Natural killer cell (primary cell): ENCODE data around the gene ANXA1. TPM values are rescaled to one million over a fixed set of nuclear protein-coding genes. Genes with fewer than 3 reads are reported as not detected.
A peak's percentile ranks its signal among the peaks of the same experiment; 100 is the strongest.

ENCODE experiments used
- ATAC-seq, 3 donors: fragments of 150-1000 bp in 2 of 3; fragments of 200-7000 bp in 1 of 3; cut with Tn5 transposase; 1 replicate in 1 of 3; 2 replicates in 2 of 3; pipeline ENCODE4 v1.10.0; 2021; ENCODE audit warnings: mild to moderate bottlenecking in 2 of 3, moderate library complexity in 2 of 3
- DNase-seq, 2 donors: peaks; one replicate each; pipeline versions ENCODE4 v3.0.0 to v3.0.0-alpha.2; 2013 to 2021; ENCODE audit warnings: mixed read lengths in 1 of 2
- H3K27ac ChIP-seq: one replicate; pipeline ENCODE4 v1.5.1; 2013; ENCODE audit warnings: mild to moderate bottlenecking, low read length
- H3K27me3 ChIP-seq: one replicate; pipeline ENCODE4 v1.6.1; 2013; ENCODE audit warnings: low read length; ENCODE audit not compliant: control insufficient read depth, insufficient read depth
- H3K36me3 ChIP-seq: one replicate; pipeline ENCODE4 v1.6.1; 2013; ENCODE audit warnings: low read length; ENCODE audit not compliant: control insufficient read depth, insufficient read depth
- H3K4me1 ChIP-seq: one replicate; pipeline ENCODE4 v1.6.1; 2013; ENCODE audit warnings: low read length; ENCODE audit not compliant: control insufficient read depth, insufficient read depth
- H3K4me3 ChIP-seq: one replicate; pipeline ENCODE4 v1.5.1; 2013; ENCODE audit warnings: low read length
- H3K9me3 ChIP-seq: one replicate; pipeline ENCODE4 v1.6.1; 2013; ENCODE audit warnings: low read length; ENCODE audit not compliant: control insufficient read depth, insufficient read depth
- H3K27ac Mint-ChIP-seq, 2 donors: one replicate each; pipeline ENCODE4 v1.8.0; 2022; ENCODE audit warnings: mild to moderate bottlenecking in 2 of 2, mixed read lengths in 2 of 2, moderate library complexity in 1 of 2
- H3K27me3 Mint-ChIP-seq, 2 donors: one replicate each; pipeline ENCODE4 v1.8.0; 2022; ENCODE audit warnings: low read depth in 2 of 2, mixed read lengths in 2 of 2
- H3K36me3 Mint-ChIP-seq: one replicate; pipeline ENCODE4 v1.8.0; 2022; ENCODE audit warnings: mixed read lengths
- H3K4me1 Mint-ChIP-seq, 2 donors: one replicate each; pipeline ENCODE4 v1.8.0; 2022; ENCODE audit warnings: mixed read lengths in 2 of 2
- H3K4me3 Mint-ChIP-seq: one replicate; pipeline ENCODE4 v1.8.0; 2022; ENCODE audit warnings: mild to moderate bottlenecking, moderate library complexity, mixed read lengths
- H3K9me3 Mint-ChIP-seq, 2 donors: one replicate each; pipeline ENCODE4 v1.8.0; 2022; ENCODE audit warnings: mixed read lengths in 2 of 2
- CTCF ChIP-seq: fragments of 200-600 bp; IDR thresholded peaks from one replicate; pipeline ENCODE4 v1.8.0; 2022; ENCODE audit warnings: antibody characterized with exemption
- WGBS: methylation state at CpG from one replicate; pipeline ENCODE4 v1.1.7; 2013; ENCODE audit warnings: missing lambda C conversion rate; ENCODE audit not compliant: insufficient coverage; 5-methylcytosine and 5-hydroxymethylcytosine counted together
- intact Hi-C: fragments of 100-400 bp; cut with micrococcal nuclease; formaldehyde crosslinking; loops from one replicate; pipeline ENCODE4 v1.14.2; 2022
- total RNA-seq, 4 donors: library from RNA; stranded (reverse); fragments of 120-200 nt in 1 of 4; gene quantifications; one replicate each; pipeline versions ENCODE4 v1.2.3 to v1.2.4, GENCODE V29; 2013 to 2022

The ANXA1 gene
- total RNA-seq, result 1,000 to 10,000 TPM in 1 of 3 donors, 100 to 1,000 TPM in 2; 362 to 1,065 (median 419) TPM
- total RNA-seq (2013), result 778 TPM

GRCh38 chr9:73151653-73152542 is at the start of gene ANXA1:
Gene ANXA1, plus strand, starts transcription at chr9:73151865. Its CDS starts 6,671 bp downstream, at chr9:73158536.
- intact Hi-C loops, result loop anchor here (2.0 to 10.0 kb wide), 6 partner anchors 127 to 1937 kb away; partner anchors contain the start of genes NMRK1, OSTF1 and ZFAND5
- ATAC-seq (peak; percentile 34 to 63 (median 47)), DNase-seq (peak in 1 of 2 donors; percentile 76)
- Mint-ChIP-seq H3K36me3 (no peaks in the 10 kb centered on the region), H3K9me3 (no peaks in the 10 kb centered on the region), H3K27ac (peak within 1 kb of the TSS; percentile 95), H3K4me3 (peak within 1 kb of the TSS; percentile 99), H3K27me3 (no peaks in the 10 kb centered on the region), H3K4me1 (peaks cover 61 to 74% of the 10 kb centered on the region in 2 donors)
- 57% methylated on average over 1 of the region's 2 CpGs for WGBS
- peak within 1 kb of the TSS; percentile 54 for H3K4me3 ChIP-seq
- H3K27ac ChIP-seq, result peak within 1 kb of the TSS; percentile 76
- H3K9me3 ChIP-seq, result no peaks in the 10 kb centered on the region
- no peak for TF ChIP-seq CTCF
- no peaks in the 10 kb centered on the region for H3K27me3 ChIP-seq
- peaks cover 4% of the 10 kb centered on the region for H3K36me3 ChIP-seq
- H3K4me1 ChIP-seq, result peaks cover 14% of the 10 kb centered on the region

GRCh38 chr9:73104342-73104741 is 47.3 kb upstream of the ANXA1 start:
- no peaks in the 10 kb centered on the region for H3K27me3 ChIP-seq
- DNase-seq, result no peak
- Mint-ChIP-seq H3K36me3 (no peaks in the 10 kb centered on the region), H3K4me3 (no peak overlapping the region), H3K27me3 (peaks cover 0 to 27% of the 10 kb centered on the region in 2 donors), H3K27ac (no peak overlapping the region), H3K9me3 (no peaks in the 10 kb centered on the region), H3K4me1 (no peaks in the 10 kb centered on the region)
- H3K4me1 ChIP-seq, result no peaks in the 10 kb centered on the region
- no peaks in the 10 kb centered on the region for H3K9me3 ChIP-seq
- H3K36me3 ChIP-seq, result no peaks in the 10 kb centered on the region
- H3K4me3 ChIP-seq, result no peak overlapping the region
- WGBS, result 85% methylated on average over 4 of the region's 4 CpGs
- intact Hi-C loops, result no loop called here
- no peak for ATAC-seq
- TF ChIP-seq CTCF, result no peak
- H3K27ac ChIP-seq, result no peak overlapping the region

GRCh38 chr9:73104921-73105320 is 46.7 kb upstream of the ANXA1 start:
- Mint-ChIP-seq H3K9me3 (no peaks in the 10 kb centered on the region), H3K4me3 (no peak overlapping the region), H3K4me1 (no peaks in the 10 kb centered on the region), H3K36me3 (no peaks in the 10 kb centered on the region), H3K27me3 (peaks cover 0 to 25% of the 10 kb centered on the region in 2 donors), H3K27ac (no peak overlapping the region)
- H3K9me3 ChIP-seq, result no peaks in the 10 kb centered on the region
- no peak overlapping the region for H3K4me3 ChIP-seq
- ATAC-seq, result no peak
- intact Hi-C loops, result no loop called here
- 90% methylated on average over 3 of the region's 3 CpGs for WGBS
- no peaks in the 10 kb centered on the region for H3K36me3 ChIP-seq
- DNase-seq, result no peak
- no peaks in the 10 kb centered on the region for H3K4me1 ChIP-seq
- no peak overlapping the region for H3K27ac ChIP-seq
- no peaks in the 10 kb centered on the region for H3K27me3 ChIP-seq
- no peak for TF ChIP-seq CTCF
